Measurements from ENCODE around the gene SPECC1L. TPM values are rescaled to one million over a fixed set of nuclear protein-coding genes. Genes with fewer than 3 reads are reported as not detected.

The SPECC1L gene
- total RNA-seq, 1 experiment from 2014 or later, result 14.1 TPM

DNA sequence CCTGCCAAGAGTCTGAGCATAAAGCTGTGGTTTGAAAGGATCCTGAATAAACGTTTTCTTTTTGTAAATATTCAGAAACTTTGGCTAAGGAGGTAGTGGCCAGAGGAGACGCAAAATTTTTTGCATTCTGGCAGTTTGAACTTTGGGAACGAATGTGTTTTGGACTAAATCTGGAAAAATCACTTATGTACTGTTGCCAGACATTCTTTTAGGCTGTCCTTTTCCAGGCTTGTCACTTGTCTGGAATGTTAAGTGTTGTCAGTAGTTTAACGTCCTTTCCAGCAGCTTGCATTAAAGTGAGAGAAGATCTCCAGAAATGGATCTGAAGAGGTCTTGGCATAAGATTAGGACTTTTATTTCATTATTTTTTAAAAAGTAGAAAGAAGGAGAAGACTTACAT lies 18.5 kb downstream of the SPECC1L start:
- H3F3A ChIP-seq (ENCODE audit: low read length, unreplicated experiment), result no peaks in the 10 kb centered on the region
- H3K9me3 ChIP-seq (ENCODE audit: low read length), result no peaks in the 10 kb centered on the region
- H3K9me2 ChIP-seq (replicated peaks; ENCODE audit: low read length), result no peaks in the 10 kb centered on the region
- H3K4me1 ChIP-seq (ENCODE audit: insufficient read depth, low read length), result peaks cover 21% of the 10 kb centered on the region; the same call in 1 of the 2 replicates
- TF ChIP-seq, protein P1, sequence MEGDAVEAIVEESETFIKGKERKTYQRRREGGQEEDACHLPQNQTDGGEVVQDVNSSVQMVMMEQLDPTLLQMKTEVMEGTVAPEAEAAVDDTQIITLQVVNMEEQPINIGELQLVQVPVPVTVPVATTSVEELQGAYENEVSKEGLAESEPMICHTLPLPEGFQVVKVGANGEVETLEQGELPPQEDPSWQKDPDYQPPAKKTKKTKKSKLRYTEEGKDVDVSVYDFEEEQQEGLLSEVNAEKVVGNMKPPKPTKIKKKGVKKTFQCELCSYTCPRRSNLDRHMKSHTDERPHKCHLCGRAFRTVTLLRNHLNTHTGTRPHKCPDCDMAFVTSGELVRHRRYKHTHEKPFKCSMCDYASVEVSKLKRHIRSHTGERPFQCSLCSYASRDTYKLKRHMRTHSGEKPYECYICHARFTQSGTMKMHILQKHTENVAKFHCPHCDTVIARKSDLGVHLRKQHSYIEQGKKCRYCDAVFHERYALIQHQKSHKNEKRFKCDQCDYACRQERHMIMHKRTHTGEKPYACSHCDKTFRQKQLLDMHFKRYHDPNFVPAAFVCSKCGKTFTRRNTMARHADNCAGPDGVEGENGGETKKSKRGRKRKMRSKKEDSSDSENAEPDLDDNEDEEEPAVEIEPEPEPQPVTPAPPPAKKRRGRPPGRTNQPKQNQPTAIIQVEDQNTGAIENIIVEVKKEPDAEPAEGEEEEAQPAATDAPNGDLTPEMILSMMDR (conservative IDR thresholded peaks at IDR 0.05; ENCODE audit: low read depth, low read length), result no peak
- TF ChIP-seq EZH2 (IDR thresholded peaks at IDR 0.05; ENCODE audit: low read length, unreplicated experiment), result no peak
- TF ChIP-seq EZH2phosphoT487 (IDR thresholded peaks at IDR 0.05; ENCODE audit: borderline replicate concordance, low read length), result no peak
- intact Hi-C loops (cut with micrococcal nuclease), result no loop called here
- ChIA-PET CTCF (no interaction called here), POLR2A (ENCODE audit: unreplicated experiment) (no interaction called here)
- H3K27me3 ChIP-seq (ENCODE audit: low read length), result no peaks in the 10 kb centered on the region
- H4K20me1 ChIP-seq (ENCODE audit: low read length), result peaks cover 5% of the 10 kb centered on the region; the same call in 1 of the 2 replicates
- no peak overlapping the region for H3K4me3 ChIP-seq (ENCODE audit: low read length)
- no peak overlapping the region for H2AFZ ChIP-seq (ENCODE audit: low read length)
- no TSS peak for BruUV-seq (replicated peaks)
- ATAC-seq (peak; percentile 42), DNase-seq (peak; percentile 35)
- H3K4me2 ChIP-seq (ENCODE audit: low read length), result peak overlapping the region; percentile 6
- no peaks in the 10 kb centered on the region for H3K36me3 ChIP-seq (ENCODE audit: low read depth, low read length)
- no peak overlapping the region for H3K9ac ChIP-seq (ENCODE audit: low read length)
- H3K79me2 ChIP-seq (ENCODE audit: low read length), result peaks cover 58% of the 10 kb centered on the region
- H3K27ac ChIP-seq (ENCODE audit: low read length), result no peak overlapping the region

DNA sequence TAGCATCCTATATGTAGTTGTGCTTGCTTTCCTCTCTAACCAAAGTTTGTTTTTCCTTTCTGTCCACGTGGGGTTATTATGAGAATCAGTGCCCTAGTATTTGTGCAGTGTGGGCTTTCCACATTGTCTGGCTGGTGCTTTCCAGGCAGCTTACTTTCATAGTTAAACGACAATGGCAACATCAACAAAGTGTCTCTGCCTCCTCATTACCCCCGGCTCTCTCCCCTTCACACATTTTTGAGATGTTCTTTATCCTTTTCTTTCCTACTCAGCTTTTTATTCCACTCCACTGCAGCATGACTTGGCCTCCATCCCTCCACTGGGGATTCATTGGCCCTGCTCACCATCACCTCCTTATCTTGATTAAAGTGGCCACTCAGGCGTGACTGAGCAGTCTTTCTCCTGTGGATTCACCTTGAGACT lies 19.1 kb downstream of the SPECC1L start:
- no peak overlapping the region for H3K4me3 ChIP-seq (ENCODE audit: low read length)
- no peaks in the 10 kb centered on the region for H3K9me3 ChIP-seq (ENCODE audit: low read length)
- H3K27ac ChIP-seq (ENCODE audit: low read length), result no peak overlapping the region
- ATAC-seq (no peak; the same call in 1 of the 2 replicates), DNase-seq (no peak)
- intact Hi-C loops (cut with micrococcal nuclease), result no loop called here
- H3K36me3 ChIP-seq (ENCODE audit: low read depth, low read length), result no peaks in the 10 kb centered on the region
- BruUV-seq (replicated peaks), result no TSS peak
- peaks cover 54% of the 10 kb centered on the region for H3K79me2 ChIP-seq (ENCODE audit: low read length)
- H3F3A ChIP-seq (ENCODE audit: low read length, unreplicated experiment), result no peaks in the 10 kb centered on the region
- no peaks in the 10 kb centered on the region for H3K9me2 ChIP-seq (replicated peaks; ENCODE audit: low read length)
- no peaks in the 10 kb centered on the region for H3K27me3 ChIP-seq (ENCODE audit: low read length)
- ChIA-PET CTCF (no interaction called here), POLR2A (ENCODE audit: unreplicated experiment) (no interaction called here)
- H2AFZ ChIP-seq (ENCODE audit: low read length), result no peak overlapping the region
- H3K4me1 ChIP-seq (ENCODE audit: insufficient read depth, low read length), result peaks cover 18% of the 10 kb centered on the region; the same call in 1 of the 2 replicates
- no peak overlapping the region for H3K9ac ChIP-seq (ENCODE audit: low read length)
- TF ChIP-seq EZH2 (IDR thresholded peaks at IDR 0.05; ENCODE audit: low read length, unreplicated experiment) (no peak), EZH2phosphoT487 (IDR thresholded peaks at IDR 0.05; ENCODE audit: borderline replicate concordance, low read length) (no peak)
- TF ChIP-seq, protein P1 (conservative IDR thresholded peaks at IDR 0.05; ENCODE audit: low read depth, low read length), result no peak
- peaks cover 5% of the 10 kb centered on the region; the same call in 1 of the 2 replicates for H4K20me1 ChIP-seq (ENCODE audit: low read length)
- peak overlapping the region; percentile 6; the same call in 1 of the 2 replicates for H3K4me2 ChIP-seq (ENCODE audit: low read length)

DNA sequence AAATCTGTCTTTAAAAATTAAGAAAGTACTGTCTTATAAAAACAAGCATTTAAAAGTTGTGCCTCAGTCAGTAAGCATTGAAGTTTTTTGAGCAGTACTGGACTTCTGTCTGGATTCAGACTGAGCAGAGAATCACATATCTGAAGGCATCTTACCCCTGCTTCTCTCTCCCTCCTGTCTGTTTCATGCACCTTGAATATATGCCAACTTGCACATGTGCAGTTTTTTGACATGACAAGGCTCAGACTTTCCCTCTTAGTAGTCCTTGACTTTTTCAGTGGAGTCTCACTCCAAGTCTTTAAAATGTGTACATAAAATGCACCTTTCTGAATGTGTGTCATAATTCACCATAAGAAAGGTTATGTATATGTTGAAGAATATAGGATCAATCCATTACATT lies 19.8 kb downstream of the SPECC1L start:
- Histone ChIP-seq H3K9me2 (replicated peaks; ENCODE audit: low read length) (no peaks in the 10 kb centered on the region), H3K27ac (ENCODE audit: low read length) (no peak overlapping the region), H3K36me3 (ENCODE audit: low read depth, low read length) (no peaks in the 10 kb centered on the region), H3K9me3 (ENCODE audit: low read length) (no peaks in the 10 kb centered on the region), H3F3A (ENCODE audit: low read length, unreplicated experiment) (no peaks in the 10 kb centered on the region), H3K4me2 (ENCODE audit: low read length) (no peak overlapping the region), H3K27me3 (ENCODE audit: low read length) (no peaks in the 10 kb centered on the region), H3K4me1 (ENCODE audit: insufficient read depth, low read length) (peaks cover 15% of the 10 kb centered on the region; the same call in 1 of the 2 replicates), H3K79me2 (ENCODE audit: low read length) (peaks cover 47% of the 10 kb centered on the region), H2AFZ (ENCODE audit: low read length) (no peak overlapping the region), H3K4me3 (ENCODE audit: low read length) (no peak overlapping the region), H3K9ac (ENCODE audit: low read length) (no peak overlapping the region), H4K20me1 (ENCODE audit: low read length) (peaks cover 5% of the 10 kb centered on the region; the same call in 1 of the 2 replicates)
- ATAC-seq (no peak), DNase-seq (no peak)
- no TSS peak for BruUV-seq (replicated peaks)
- TF ChIP-seq, protein P1 (conservative IDR thresholded peaks at IDR 0.05; ENCODE audit: low read depth, low read length), result no peak
- TF ChIP-seq EZH2phosphoT487 (IDR thresholded peaks at IDR 0.05; ENCODE audit: borderline replicate concordance, low read length) (no peak), EZH2 (IDR thresholded peaks at IDR 0.05; ENCODE audit: low read length, unreplicated experiment) (no peak)
- ChIA-PET POLR2A (ENCODE audit: unreplicated experiment) (no interaction called here), CTCF (no interaction called here)
- intact Hi-C loops (cut with micrococcal nuclease), result no loop called here

Measured in PC-3 (cell line).